Natural killer cell (primary cell): Measurements from ENCODE around the gene FAM227B. TPM values are rescaled to one million over a fixed set of nuclear protein-coding genes. Genes with fewer than 3 reads are reported as not detected.

ENCODE experiments used
- ATAC-seq, 3 donors: fragments of 150-1000 bp in 2 of 3; fragments of 200-7000 bp in 1 of 3; cut with Tn5 transposase; 1 replicate in 1 of 3; 2 replicates in 2 of 3; pipeline ENCODE4 v1.10.0; 2021; ENCODE audit warnings: mild to moderate bottlenecking in 2 of 3, moderate library complexity in 2 of 3
- DNase-seq, 2 donors: peaks; one replicate each; pipeline versions ENCODE4 v3.0.0 to v3.0.0-alpha.2; 2013 to 2021; ENCODE audit warnings: mixed read lengths in 1 of 2
- H3K27ac ChIP-seq: one replicate; pipeline ENCODE4 v1.5.1; 2013; ENCODE audit warnings: mild to moderate bottlenecking, low read length
- H3K27me3 ChIP-seq: one replicate; pipeline ENCODE4 v1.6.1; 2013; ENCODE audit warnings: low read length; ENCODE audit not compliant: control insufficient read depth, insufficient read depth
- H3K36me3 ChIP-seq: one replicate; pipeline ENCODE4 v1.6.1; 2013; ENCODE audit warnings: low read length; ENCODE audit not compliant: control insufficient read depth, insufficient read depth
- H3K4me1 ChIP-seq: one replicate; pipeline ENCODE4 v1.6.1; 2013; ENCODE audit warnings: low read length; ENCODE audit not compliant: control insufficient read depth, insufficient read depth
- H3K4me3 ChIP-seq: one replicate; pipeline ENCODE4 v1.5.1; 2013; ENCODE audit warnings: low read length
- H3K9me3 ChIP-seq: one replicate; pipeline ENCODE4 v1.6.1; 2013; ENCODE audit warnings: low read length; ENCODE audit not compliant: control insufficient read depth, insufficient read depth
- H3K27ac Mint-ChIP-seq, 2 donors: one replicate each; pipeline ENCODE4 v1.8.0; 2022; ENCODE audit warnings: mild to moderate bottlenecking in 2 of 2, mixed read lengths in 2 of 2, moderate library complexity in 1 of 2
- H3K27me3 Mint-ChIP-seq, 2 donors: one replicate each; pipeline ENCODE4 v1.8.0; 2022; ENCODE audit warnings: low read depth in 2 of 2, mixed read lengths in 2 of 2
- H3K36me3 Mint-ChIP-seq: one replicate; pipeline ENCODE4 v1.8.0; 2022; ENCODE audit warnings: mixed read lengths
- H3K4me1 Mint-ChIP-seq, 2 donors: one replicate each; pipeline ENCODE4 v1.8.0; 2022; ENCODE audit warnings: mixed read lengths in 2 of 2
- H3K4me3 Mint-ChIP-seq: one replicate; pipeline ENCODE4 v1.8.0; 2022; ENCODE audit warnings: mild to moderate bottlenecking, moderate library complexity, mixed read lengths
- H3K9me3 Mint-ChIP-seq, 2 donors: one replicate each; pipeline ENCODE4 v1.8.0; 2022; ENCODE audit warnings: mixed read lengths in 2 of 2
- WGBS: methylation state at CpG from one replicate; pipeline ENCODE4 v1.1.7; 2013; ENCODE audit warnings: missing lambda C conversion rate; ENCODE audit not compliant: insufficient coverage; 5-methylcytosine and 5-hydroxymethylcytosine counted together
- intact Hi-C: fragments of 100-400 bp; cut with micrococcal nuclease; formaldehyde crosslinking; loops from one replicate; pipeline ENCODE4 v1.14.2; 2022
- total RNA-seq, 4 donors: library from RNA; stranded (reverse); fragments of 120-200 nt in 1 of 4; gene quantifications; one replicate each; pipeline versions ENCODE4 v1.2.3 to v1.2.4, GENCODE V29; 2013 to 2022
- TF ChIP-seq, protein P1 (sequence below): fragments of 200-600 bp; IDR thresholded peaks from one replicate; pipeline ENCODE4 v1.8.0; 2022; ENCODE audit warnings: antibody characterized with exemption

Gene FAM227B
- total RNA-seq, 3 donors from 2014 or later (not counting 1 experiment from before 2014, with no cell fraction given): 3.8 to 5.0 (median 4.9) TPM

DNA sequence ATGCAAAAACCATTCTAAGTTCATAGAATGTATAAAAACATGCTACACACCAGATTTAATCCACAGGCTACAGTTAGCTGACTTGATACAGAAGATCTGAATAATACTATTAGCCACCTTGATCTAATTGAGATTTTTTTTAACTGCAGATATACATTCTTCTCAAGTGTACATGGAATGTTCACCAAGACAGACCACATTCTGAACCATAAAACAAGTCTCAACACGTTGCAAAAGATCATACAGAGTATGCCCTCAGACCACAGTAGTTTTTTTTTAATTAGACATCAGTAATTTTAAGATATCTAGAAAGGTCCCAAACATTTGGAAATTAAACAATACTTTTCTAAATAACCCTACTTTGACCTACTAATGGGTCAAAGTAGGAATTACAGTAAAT, 114.3 kb downstream of the FAM227B start:
- H3K9me3 Mint-ChIP-seq: peaks cover 2 to 5% of the 10 kb centered on the region in 2 donors
- peaks cover 0 to 3% of the 10 kb centered on the region in 2 donors for H3K27me3 Mint-ChIP-seq
- Histone ChIP-seq H3K4me1 (no peaks in the 10 kb centered on the region), H3K27me3 (no peaks in the 10 kb centered on the region), H3K9me3 (no peaks in the 10 kb centered on the region), H3K36me3 (no peaks in the 10 kb centered on the region), H3K4me3 (no peak overlapping the region), H3K27ac (no peak overlapping the region)
- DNase-seq (no peak), ATAC-seq (no peak)
- H3K4me3 Mint-ChIP-seq: no peak overlapping the region
- H3K4me1 Mint-ChIP-seq: no peaks in the 10 kb centered on the region
- WGBS: no CpG with 5 or more reads among the region's 1 CpG
- H3K27ac Mint-ChIP-seq: no peak overlapping the region
- H3K36me3 Mint-ChIP-seq: no peaks in the 10 kb centered on the region
- intact Hi-C loops: no loop called here
- TF ChIP-seq, protein P1, sequence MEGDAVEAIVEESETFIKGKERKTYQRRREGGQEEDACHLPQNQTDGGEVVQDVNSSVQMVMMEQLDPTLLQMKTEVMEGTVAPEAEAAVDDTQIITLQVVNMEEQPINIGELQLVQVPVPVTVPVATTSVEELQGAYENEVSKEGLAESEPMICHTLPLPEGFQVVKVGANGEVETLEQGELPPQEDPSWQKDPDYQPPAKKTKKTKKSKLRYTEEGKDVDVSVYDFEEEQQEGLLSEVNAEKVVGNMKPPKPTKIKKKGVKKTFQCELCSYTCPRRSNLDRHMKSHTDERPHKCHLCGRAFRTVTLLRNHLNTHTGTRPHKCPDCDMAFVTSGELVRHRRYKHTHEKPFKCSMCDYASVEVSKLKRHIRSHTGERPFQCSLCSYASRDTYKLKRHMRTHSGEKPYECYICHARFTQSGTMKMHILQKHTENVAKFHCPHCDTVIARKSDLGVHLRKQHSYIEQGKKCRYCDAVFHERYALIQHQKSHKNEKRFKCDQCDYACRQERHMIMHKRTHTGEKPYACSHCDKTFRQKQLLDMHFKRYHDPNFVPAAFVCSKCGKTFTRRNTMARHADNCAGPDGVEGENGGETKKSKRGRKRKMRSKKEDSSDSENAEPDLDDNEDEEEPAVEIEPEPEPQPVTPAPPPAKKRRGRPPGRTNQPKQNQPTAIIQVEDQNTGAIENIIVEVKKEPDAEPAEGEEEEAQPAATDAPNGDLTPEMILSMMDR: no peak

DNA sequence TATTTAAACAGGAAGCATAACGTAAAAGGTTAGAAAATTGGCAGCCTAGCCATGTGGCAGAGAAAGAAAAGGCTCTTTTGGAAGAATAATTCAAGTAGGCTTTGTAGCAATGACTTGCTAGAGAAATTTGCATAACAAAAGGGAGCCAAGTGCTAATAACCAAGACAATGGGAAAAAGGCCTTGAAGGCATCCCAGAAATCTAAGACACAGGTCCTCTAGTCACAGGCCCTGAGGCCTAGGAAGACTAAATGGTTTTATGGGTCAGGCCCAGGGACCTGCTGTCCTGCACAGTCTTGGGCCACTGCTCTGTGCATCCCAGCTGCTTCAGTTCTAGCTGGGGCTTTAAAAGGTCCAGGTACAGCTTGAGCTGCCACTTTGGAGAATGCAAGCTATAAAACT, 119.0 kb downstream of the FAM227B start:
- intact Hi-C loops: no loop called here
- no peaks in the 10 kb centered on the region for H3K4me1 Mint-ChIP-seq
- Histone ChIP-seq H3K36me3 (no peaks in the 10 kb centered on the region), H3K27me3 (no peaks in the 10 kb centered on the region), H3K4me1 (no peaks in the 10 kb centered on the region), H3K4me3 (no peak overlapping the region), H3K27ac (no peak overlapping the region), H3K9me3 (no peaks in the 10 kb centered on the region)
- H3K27me3 Mint-ChIP-seq: no peaks in the 10 kb centered on the region
- H3K4me3 Mint-ChIP-seq: no peak overlapping the region
- H3K36me3 Mint-ChIP-seq: no peaks in the 10 kb centered on the region
- TF ChIP-seq, protein P1: no peak
- no peak overlapping the region for H3K27ac Mint-ChIP-seq
- peaks cover 4 to 5% of the 10 kb centered on the region in 2 donors for H3K9me3 Mint-ChIP-seq
- DNase-seq (no peak), ATAC-seq (no peak)
- WGBS: 97% methylated on average over 1 of the region's 1 CpG

GRCh38 chr15:49495993-49496753, 124.4 kb downstream of the FAM227B start:
- TF ChIP-seq, protein P1: no peak
- peaks cover 0 to 2% of the 10 kb centered on the region in 2 donors for H3K9me3 Mint-ChIP-seq
- intact Hi-C loops: no loop called here
- no peaks in the 10 kb centered on the region for H3K4me1 Mint-ChIP-seq
- 100% methylated on average over 1 of the region's 3 CpGs for WGBS
- Histone ChIP-seq H3K9me3 (no peaks in the 10 kb centered on the region), H3K27me3 (no peaks in the 10 kb centered on the region), H3K4me3 (no peak overlapping the region), H3K4me1 (no peaks in the 10 kb centered on the region), H3K27ac (no peak overlapping the region), H3K36me3 (no peaks in the 10 kb centered on the region)
- no peaks in the 10 kb centered on the region for H3K36me3 Mint-ChIP-seq
- no peak overlapping the region for H3K27ac Mint-ChIP-seq
- no peak overlapping the region for H3K4me3 Mint-ChIP-seq
- DNase-seq (no peak), ATAC-seq (no peak)
- peaks cover 4 to 7% of the 10 kb centered on the region in 2 donors for H3K27me3 Mint-ChIP-seq

DNA sequence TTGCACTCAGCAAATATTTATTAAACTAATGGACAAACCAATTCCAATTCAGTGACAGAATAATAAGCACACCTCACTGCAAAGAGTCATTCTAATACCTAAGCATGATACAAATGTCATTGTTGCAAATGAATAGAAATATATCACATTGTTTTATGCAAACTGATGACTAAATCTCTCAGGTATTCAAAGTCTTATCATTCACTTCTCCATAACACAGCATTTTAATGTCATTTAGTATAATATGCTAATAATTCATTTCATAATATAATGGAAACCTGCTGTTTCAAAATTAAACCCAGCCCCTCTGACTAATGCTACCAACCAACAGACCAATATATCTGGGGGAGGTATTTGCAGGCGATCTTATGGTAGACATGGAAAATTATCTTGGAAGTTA, 125.8 kb downstream of the FAM227B start:
- H3K4me3 ChIP-seq: no peak overlapping the region
- Mint-ChIP-seq H3K36me3 (no peaks in the 10 kb centered on the region), H3K27me3 (peaks cover 4 to 8% of the 10 kb centered on the region in 2 donors), H3K4me1 (no peaks in the 10 kb centered on the region), H3K4me3 (no peak overlapping the region), H3K9me3 (no peaks in the 10 kb centered on the region), H3K27ac (no peak overlapping the region)
- no peak for ATAC-seq
- H3K27me3 ChIP-seq: no peaks in the 10 kb centered on the region
- no peak for DNase-seq
- TF ChIP-seq, protein P1: no peak
- H3K9me3 ChIP-seq: no peaks in the 10 kb centered on the region
- WGBS: no CpG with 5 or more reads among the region's 1 CpG
- no peak overlapping the region for H3K27ac ChIP-seq
- no peaks in the 10 kb centered on the region for H3K36me3 ChIP-seq
- intact Hi-C loops: no loop called here
- H3K4me1 ChIP-seq: no peaks in the 10 kb centered on the region
